GM19328 (cell line): ENCODE data around the gene LGR6.

ENCODE experiments used
- ATAC-seq: cut with Tn5 transposase; IDR thresholded peaks from one replicate; pipeline ENCODE4 v1.9.1; 2021; ENCODE audit warnings: mild to moderate bottlenecking, moderate library complexity; ENCODE audit not compliant: unreplicated experiment

The LGR6 gene

GRCh38 chr1:202365092-202365815, 171.7 kb downstream of the LGR6 start:
- no peak for ATAC-seq

GRCh38 chr1:202367271-202367670, 173.7 kb downstream of the LGR6 start:
- ATAC-seq: no peak
